NCI-H446 treated with DMSO at 0.1 percent for 48 hours (cell line): ENCODE measurements around the gene ARMC2.
"Not testable (repeated sequence)": the region's sequence is repeated elsewhere in the genome, so short reads cannot be mapped to it uniquely, and the experiment has no call there.

Source experiments
- DNase-seq: peaks from one replicate; lab custom pipeline; 2025; lab: John Stamatoyannopoulos, UW

Gene ARMC2

GRCh38 chr6:108835218-108835850 lies 12.9 kb upstream of the ARMC2 start:
- DNase-seq = peak; percentile 42

GRCh38 chr6:108836061-108836460 lies 12.2 kb upstream of the ARMC2 start:
- DNase-seq = no peak

- DNase-seq = no peak
Observed at GRCh38 chr6:108837236-108837971, 10.8 kb upstream of the ARMC2 start.

GRCh38 chr6:108838101-108838717 lies 10.0 kb upstream of the ARMC2 start:
- DNase-seq = no peak

- no peak for DNase-seq
Observed at GRCh38 chr6:108839083-108839642, 9.1 kb upstream of the ARMC2 start.

GRCh38 chr6:108840919-108841318 lies 7.3 kb upstream of the ARMC2 start:
- no peak for DNase-seq

- DNase-seq = no peak
Observed at GRCh38 chr6:108841377-108841855, 6.8 kb upstream of the ARMC2 start.

- no peak for DNase-seq
Observed at GRCh38 chr6:108844135-108844534, 4.1 kb upstream of the ARMC2 start.

GRCh38 chr6:108845145-108845544 lies 3.1 kb upstream of the ARMC2 start:
- no peak for DNase-seq

- DNase-seq = no peak
Observed at GRCh38 chr6:108846101-108846500, 2.1 kb upstream of the ARMC2 start.

- DNase-seq = no peak
Observed at GRCh38 chr6:108846628-108847027, 1.6 kb upstream of the ARMC2 start.

- DNase-seq = no peak
Observed at GRCh38 chr6:108847738-108848115, 495 bp upstream of the ARMC2 start.

GRCh38 chr6:108850669-108851465 lies 2.6 kb downstream of the ARMC2 start:
- DNase-seq = no peak

GRCh38 chr6:108851756-108852155 lies 3.5 kb downstream of the ARMC2 start:
- no peak for DNase-seq

GRCh38 chr6:108853077-108853476 lies 4.9 kb downstream of the ARMC2 start:
- no peak for DNase-seq

GRCh38 chr6:108862479-108863191 lies 14.4 kb downstream of the ARMC2 start:
- no peak for DNase-seq

- not testable (repeated sequence) for DNase-seq
Observed at GRCh38 chr6:108865751-108866286, 17.6 kb downstream of the ARMC2 start.

- DNase-seq = no peak
Observed at GRCh38 chr6:108866798-108867197, 18.6 kb downstream of the ARMC2 start.

- no peak for DNase-seq
Observed at GRCh38 chr6:108868647-108869046, 20.4 kb downstream of the ARMC2 start.

GRCh38 chr6:108869876-108870275 lies 21.7 kb downstream of the ARMC2 start:
- no peak for DNase-seq

- DNase-seq = no peak
Observed at GRCh38 chr6:108870357-108870756, 22.1 kb downstream of the ARMC2 start.
